Gastrocnemius medialis (tissue), 4 donors: ENCODE data around the gene SFT2D1.

Experiments
- CTCF ChIP-seq, 5 experiments: fragments of 450-650 bp in 3 of 5; fragments of 200-600 bp in 2 of 5; sonication (generic) in 2 of 5; IDR thresholded peaks in 4 of 5; conservative IDR thresholded peaks in 1 of 5; 1 replicate in 4 of 5; 2 replicates in 1 of 5; pipeline ENCODE4 v1.5.1; 2016 to 2019; ENCODE audit warnings: antibody characterized with exemption in 5 of 5, mild to moderate bottlenecking in 3 of 5, moderate library complexity in 3 of 5
- POLR2A ChIP-seq, 2 donors: fragments of 450-650 bp; IDR thresholded peaks; one replicate each; pipeline ENCODE4 v1.6.1; 2017; ENCODE audit warnings: antibody characterized with exemption in 2 of 2, mild to moderate bottlenecking in 2 of 2, moderate library complexity in 2 of 2

GRCh38 chr6:166389119-166389518 is 46.8 kb upstream of the SFT2D1 start:
- TF ChIP-seq POLR2A (IDR thresholded peaks at IDR 0.05) (no peak), CTCF (IDR thresholded peaks at IDR 0.05 in 4 of 5, conservative IDR thresholded peaks at IDR 0.05 in 1 of 5) (no peak)
